GM23248 (cell line): Measurements from ENCODE around the gene FGFR2. TPM values are rescaled to one million over a fixed set of nuclear protein-coding genes. Genes with fewer than 3 reads are reported as not detected.

ENCODE experiments used
- DNase-seq: peaks from one replicate; pipeline ENCODE4 v3.0.0-alpha.2; 2015
- H2AFZ ChIP-seq: fragments of 200-600 bp; sonication (generic); 2 replicates; pipeline ENCODE4 v1.6.1; 2016; ENCODE audit warnings: antibody characterized with exemption
- H3F3A ChIP-seq: fragments of 200-600 bp; sonication (generic); 2 replicates; pipeline ENCODE4 v1.6.1; 2016; ENCODE audit warnings: mild to moderate bottlenecking, antibody characterized with exemption, mixed run types; ENCODE audit not compliant: insufficient read depth
- H3K27ac ChIP-seq: fragments of 200-600 bp; sonication (generic); 2 replicates; pipeline ENCODE4 v1.5.1; 2016; ENCODE audit warnings: mild to moderate bottlenecking
- H3K27me3 ChIP-seq: fragments of 200-600 bp; sonication (generic); replicated peaks from 2 replicates; pipeline ENCODE4 v1.6.1; 2016; ENCODE audit warnings: mild to moderate bottlenecking; ENCODE audit not compliant: insufficient read depth
- H3K36me3 ChIP-seq: fragments of 200-600 bp; sonication (generic); 2 replicates; pipeline ENCODE4 v1.6.1; 2016; ENCODE audit warnings: low read depth, mild to moderate bottlenecking
- H3K4me1 ChIP-seq: fragments of 200-600 bp; sonication (generic); 2 replicates; pipeline ENCODE4 v1.6.1; 2016; ENCODE audit warnings: mild to moderate bottlenecking; ENCODE audit not compliant: insufficient read depth
- H3K4me2 ChIP-seq: fragments of 200-600 bp; sonication (generic); one replicate; pipeline ENCODE4 v1.6.1; 2016; ENCODE audit warnings: mild to moderate bottlenecking; ENCODE audit not compliant: unreplicated experiment
- H3K4me3 ChIP-seq: fragments of 200-600 bp; sonication (generic); 2 replicates; pipeline ENCODE4 v1.5.1; 2016; ENCODE audit warnings: mild to moderate bottlenecking
- H3K79me2 ChIP-seq: fragments of 200-600 bp; sonication (generic); 2 replicates; pipeline ENCODE4 v1.6.1; 2016; ENCODE audit warnings: mild to moderate bottlenecking; ENCODE audit not compliant: insufficient read depth
- H3K9ac ChIP-seq: fragments of 200-600 bp; sonication (generic); 2 replicates; pipeline ENCODE4 v1.6.1; 2016; ENCODE audit warnings: mild to moderate bottlenecking
- H3K9me2 ChIP-seq: fragments of 200-600 bp; sonication (generic); 2 replicates; pipeline ENCODE4 v1.6.1; 2016; ENCODE audit warnings: mixed run types, mild to moderate bottlenecking, moderate library complexity; ENCODE audit not compliant: insufficient read depth
- H3K9me3 ChIP-seq: fragments of 200-600 bp; sonication (generic); one replicate; pipeline ENCODE4 v1.6.1; 2017; ENCODE audit warnings: low read depth
- H4K20me1 ChIP-seq: fragments of 200-600 bp; sonication (generic); 2 replicates; pipeline ENCODE4 v1.6.0; 2016; ENCODE audit not compliant: insufficient read depth
- EZH2 ChIP-seq: fragments of 200-600 bp; sonication (generic); IDR thresholded peaks from 2 replicates; pipeline ENCODE4 v1.6.1; 2018; ENCODE audit warnings: antibody characterized with exemption, mild to moderate bottlenecking; ENCODE audit not compliant: insufficient read depth, poor library complexity, severe bottlenecking
- EZH2phosphoT487 ChIP-seq: fragments of 200-600 bp; sonication (generic); IDR thresholded peaks from 2 replicates; pipeline ENCODE4 v1.6.1; 2018; ENCODE audit warnings: antibody characterized with exemption, moderate library complexity, mild to moderate bottlenecking, low read depth; ENCODE audit not compliant: insufficient read depth
- WGBS, 2 experiments: methylation state at CpG; one replicate each; pipeline ENCODE4 v1.1.6; 2015 to 2017; ENCODE audit warnings: low lambda C conversion rate in 2 of 2, low coverage in 1 of 2; ENCODE audit errors: missing lambda C conversion rate in 2 of 2; 5-methylcytosine and 5-hydroxymethylcytosine counted together
- in situ Hi-C: fragments of 300-500 bp; cut with MboI; formaldehyde crosslinking; loops from 2 replicates; pipeline ENCODE4 v1.15.0; 2020
- polyA plus RNA-seq: library from polyadenylated mRNA; unstranded; fragments of >200 nt; fragmentation: Nextera tagmentation; extraction: Ambion mirVana; gene quantifications from 2 replicates; pipeline ENCODE4 v1.2.1, GENCODE V29; 2016
- total RNA-seq: library from RNA; depleted of rRNA; stranded (reverse); fragments of >200 nt; shearing (Covaris generic); gene quantifications from 2 replicates; pipeline ENCODE4 v1.2.3, GENCODE V29; 2014

The FGFR2 gene
- total and polyA plus RNA-seq, 2 experiments from 2014 or later, result 0.15 TPM; not detected in 1

DNA sequence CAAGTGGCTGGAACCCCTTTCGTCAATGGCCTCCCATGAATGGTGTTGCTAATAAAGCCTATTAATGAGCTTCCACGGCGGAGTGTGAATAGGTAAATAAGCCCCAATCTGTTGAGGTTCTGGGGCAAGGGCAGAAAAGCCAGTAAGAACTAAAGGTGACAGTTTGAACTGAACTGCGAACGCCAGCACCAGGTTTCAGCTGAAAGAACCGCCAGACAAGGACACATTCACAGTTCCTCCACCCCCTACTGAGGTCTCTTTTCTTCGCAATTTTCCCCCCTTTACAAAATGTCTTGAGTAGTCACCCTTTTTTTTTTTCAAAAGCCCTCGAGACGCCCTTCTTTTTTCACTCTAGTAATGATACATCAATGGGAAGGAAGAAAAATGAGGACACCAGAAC lies 2.4 kb upstream of the FGFR2 start:
- no peak for TF ChIP-seq EZH2phosphoT487
- no peak for TF ChIP-seq EZH2
- in situ Hi-C loops, result no loop called here

DNA sequence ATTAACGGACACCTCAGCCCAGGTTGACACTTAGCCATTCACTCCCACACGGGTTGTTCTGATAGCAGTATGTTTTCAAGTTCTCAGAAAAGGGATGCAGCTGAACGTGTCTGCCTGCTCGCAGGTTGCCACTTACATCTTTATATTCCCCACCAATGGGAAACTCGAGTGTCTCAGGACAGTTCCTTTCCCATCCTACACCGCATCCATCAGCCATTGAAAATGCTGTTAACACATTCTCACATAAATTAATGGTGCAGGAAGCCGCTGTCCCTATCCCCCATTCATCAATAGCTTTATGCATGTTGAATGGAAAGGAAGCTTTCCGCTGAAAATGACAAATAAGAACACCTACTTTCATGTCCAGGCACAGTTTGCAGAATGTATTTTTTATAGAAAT lies 1.7 kb upstream of the FGFR2 start:
- Histone ChIP-seq H3K27me3 (peaks cover 53% of the 10 kb centered on the region), H3K36me3 (no peaks in the 10 kb centered on the region), H3K4me1 (peaks cover 3% of the 10 kb centered on the region; the same call in 1 of the 2 replicates), H3K9me3 (no peaks in the 10 kb centered on the region), H3K9ac (no peak overlapping the region), H4K20me1 (no peaks in the 10 kb centered on the region), H3K4me3 (no peak overlapping the region), H3K4me2 (no peak overlapping the region), H3F3A (no peaks in the 10 kb centered on the region), H3K27ac (no peak overlapping the region), H2AFZ (no peak overlapping the region), H3K79me2 (no peaks in the 10 kb centered on the region), H3K9me2 (no peaks in the 10 kb centered on the region)
- TF ChIP-seq EZH2, result no peak
- TF ChIP-seq EZH2phosphoT487, result no peak
- in situ Hi-C loops, result no loop called here
- no peak for DNase-seq
- 65 to 75% methylated on average over 8 of the region's 8 CpGs for WGBS, 2 experiments

More for the DNA sequence above, 2.4 kb upstream of the FGFR2 start:
- H3K36me3 ChIP-seq, result no peaks in the 10 kb centered on the region
- H3K9me2 ChIP-seq, result no peaks in the 10 kb centered on the region
- DNase-seq, result no peak
- WGBS, 2 experiments, result 62 to 74% methylated on average over 9 of the region's 9 CpGs
- no peaks in the 10 kb centered on the region for H4K20me1 ChIP-seq
- no peaks in the 10 kb centered on the region for H3K9me3 ChIP-seq
- H3K4me3 ChIP-seq, result no peak overlapping the region
- no peaks in the 10 kb centered on the region for H3F3A ChIP-seq
- peaks cover 53% of the 10 kb centered on the region for H3K27me3 ChIP-seq
- no peak overlapping the region for H2AFZ ChIP-seq
- H3K9ac ChIP-seq, result no peak overlapping the region
- H3K4me1 ChIP-seq, result peaks cover 3% of the 10 kb centered on the region; the same call in 1 of the 2 replicates
- H3K79me2 ChIP-seq, result no peaks in the 10 kb centered on the region
- no peak overlapping the region for H3K27ac ChIP-seq
- no peak overlapping the region for H3K4me2 ChIP-seq

DNA sequence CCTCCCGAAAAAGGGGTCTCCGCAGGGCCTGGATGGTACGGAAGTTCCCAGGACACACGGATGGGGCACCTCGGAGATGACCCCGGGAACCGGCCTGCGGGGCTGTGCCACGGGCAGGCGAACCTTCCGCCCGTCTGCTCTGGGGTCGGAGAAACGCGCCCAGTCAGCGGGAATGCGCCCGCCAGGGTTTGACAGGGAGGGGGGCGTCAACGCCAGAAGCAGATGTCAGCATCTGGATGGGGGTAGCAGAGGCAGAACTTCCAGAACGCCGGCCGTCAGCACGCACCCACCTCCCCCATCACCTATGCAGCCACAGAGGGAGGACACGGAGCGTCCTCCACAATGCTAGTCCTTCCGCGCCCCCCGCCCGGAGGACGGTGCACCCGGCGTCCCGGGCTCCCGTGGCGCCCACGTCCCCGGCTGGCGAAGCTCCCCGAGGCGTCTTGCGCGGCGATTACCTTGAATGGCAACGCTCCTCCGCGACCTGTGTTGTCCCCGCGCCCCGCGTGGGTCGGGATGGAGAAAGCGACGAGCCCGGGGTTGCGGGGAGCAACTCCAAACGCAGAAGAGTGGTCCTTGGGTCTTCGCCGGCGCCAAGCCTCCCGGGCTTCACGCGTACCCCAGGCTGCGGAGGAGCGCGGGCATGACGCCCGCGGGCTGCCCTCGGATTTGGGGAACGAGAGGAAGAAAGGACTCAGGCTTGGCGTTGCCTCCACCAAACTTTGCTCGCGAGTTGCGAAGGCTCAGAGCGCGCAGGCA lies 561 bp downstream of the FGFR2 start:
- Histone ChIP-seq H4K20me1 (no peaks in the 10 kb centered on the region), H3K9me2 (no peaks in the 10 kb centered on the region), H3K4me1 (peaks cover 3% of the 10 kb centered on the region; the same call in 1 of the 2 replicates), H3K79me2 (no peaks in the 10 kb centered on the region), H3K9ac (no peak overlapping the region), H3K4me2 (no peak overlapping the region), H3F3A (no peaks in the 10 kb centered on the region), H2AFZ (peak overlapping the region; percentile 58; the same call in 1 of the 2 replicates), H3K9me3 (no peaks in the 10 kb centered on the region), H3K27ac (no peak overlapping the region), H3K4me3 (0 out of 2 replicates have a peak overlapping the region, but pooled peaks have one; percentile 18), H3K27me3 (peaks cover 53% of the 10 kb centered on the region), H3K36me3 (no peaks in the 10 kb centered on the region)
- 1 to 3% methylated on average over 58 to 65 of the region's 77 CpGs for WGBS, 2 experiments
- TF ChIP-seq EZH2 (no peak), EZH2phosphoT487 (no peak)
- DNase-seq, result no peak
- in situ Hi-C loops, result no loop called here

DNA sequence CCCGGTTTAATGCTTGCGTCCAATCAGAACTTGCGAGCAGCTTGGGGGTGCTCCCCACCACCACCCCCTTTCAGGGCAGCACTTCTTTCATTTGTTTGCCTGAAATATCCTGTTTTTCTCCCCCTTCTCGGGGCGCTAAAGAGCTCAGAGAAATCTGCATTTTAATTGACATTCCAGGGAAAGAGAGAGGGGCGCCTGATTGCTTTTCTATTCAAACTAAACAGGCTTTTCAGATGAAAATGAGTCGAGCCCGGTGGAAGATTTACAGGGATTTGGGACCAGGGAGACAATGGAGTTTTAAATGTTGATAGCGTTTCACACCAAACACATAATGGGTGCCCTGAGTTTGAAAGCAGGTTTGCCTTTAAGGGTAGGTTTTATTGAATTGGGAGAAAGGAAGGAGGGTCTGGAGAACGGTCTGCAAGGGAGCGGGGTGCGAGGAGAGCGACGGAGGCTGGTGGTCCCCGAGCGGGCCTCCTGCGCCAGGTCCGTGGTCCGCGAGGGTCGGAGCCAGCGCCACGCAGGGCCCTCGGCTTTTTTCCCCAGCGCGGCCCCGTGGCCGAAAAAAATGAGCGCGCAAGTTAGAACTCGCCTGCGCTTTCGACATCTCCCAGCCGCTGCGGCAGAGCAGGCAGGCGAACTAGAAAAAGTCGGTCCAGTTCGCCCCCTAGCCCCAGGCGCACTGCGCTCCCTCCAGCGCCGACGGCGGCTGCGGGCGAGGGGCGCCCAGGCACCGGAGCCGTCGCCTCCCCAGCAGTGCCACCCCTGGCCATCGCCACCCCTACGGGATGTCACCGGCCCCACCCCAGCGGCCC lies 1.3 kb downstream of the FGFR2 start:
- Histone ChIP-seq H3K9ac (no peak overlapping the region), H3K9me2 (no peaks in the 10 kb centered on the region), H3K4me3 (no peak overlapping the region), H3K4me1 (peaks cover 3% of the 10 kb centered on the region; the same call in 1 of the 2 replicates), H3K79me2 (no peaks in the 10 kb centered on the region), H3K9me3 (no peaks in the 10 kb centered on the region), H3F3A (no peaks in the 10 kb centered on the region), H3K4me2 (peak overlapping the region; percentile 12), H3K27me3 (peaks cover 53% of the 10 kb centered on the region), H4K20me1 (no peaks in the 10 kb centered on the region), H3K36me3 (no peaks in the 10 kb centered on the region), H2AFZ (peak overlapping the region; percentile 42; the same call in 1 of the 2 replicates), H3K27ac (no peak overlapping the region)
- in situ Hi-C loops, result no loop called here
- DNase-seq, result peak; percentile 40
- TF ChIP-seq EZH2, result no peak
- TF ChIP-seq EZH2phosphoT487, result no peak
- 4 to 5% methylated on average over 38 to 53 of the region's 54 CpGs for WGBS, 2 experiments
